GM15510 (cell line): ENCODE results near the gene SECTM1.

Experiments used
- POLR2A ChIP-seq: IDR thresholded peaks from 3 replicates; pipeline ENCODE4 v1.6.1; 2011; ENCODE audit warnings: borderline replicate concordance; ENCODE audit not compliant: insufficient read length; ENCODE audit errors: extremely low read depth

The SECTM1 gene

GRCh38 chr17:82333279-82334171 lies at the start of gene SECTM1:
TSS of gene SECTM1 (minus strand) at chr17:82333766. CDS start at chr17:82327240, 6,526 bp downstream.
- TF ChIP-seq POLR2A: no peak

GRCh38 chr17:82382933-82383255 lies 49.3 kb upstream of the SECTM1 start:
- no peak for TF ChIP-seq POLR2A

- TF ChIP-seq POLR2A: no peak
Measured at GRCh38 chr17:82380860-82381702, 47.5 kb upstream of the SECTM1 start.

GRCh38 chr17:82378741-82379021 lies 45.1 kb upstream of the SECTM1 start:
- no peak for TF ChIP-seq POLR2A

- no peak for TF ChIP-seq POLR2A
Measured at GRCh38 chr17:82377924-82378740, 44.6 kb upstream of the SECTM1 start.

- no peak for TF ChIP-seq POLR2A
Measured at GRCh38 chr17:82376042-82376730, 42.6 kb upstream of the SECTM1 start.

- no peak for TF ChIP-seq POLR2A
Measured at GRCh38 chr17:82375359-82376041, 41.9 kb upstream of the SECTM1 start.

- no peak for TF ChIP-seq POLR2A
Measured at GRCh38 chr17:82374626-82375331, 41.2 kb upstream of the SECTM1 start.

GRCh38 chr17:82373731-82374625 lies 40.4 kb upstream of the SECTM1 start:
- TF ChIP-seq POLR2A: no peak

- no peak for TF ChIP-seq POLR2A
Measured at GRCh38 chr17:82372249-82373071, 38.9 kb upstream of the SECTM1 start.
